ENCODE results near the gene BRSK1.

The BRSK1 gene

GRCh38 chr19:55254625-55254977 is 29.2 kb upstream of the BRSK1 start:
- no peak for DNase-seq

GRCh38 chr19:55255618-55256423 is 28.0 kb upstream of the BRSK1 start:
- peak; percentile 47 to 62 for DNase-seq

- DNase-seq, result no peak
These were observed 27.0 kb upstream of the BRSK1 start for GRCh38 chr19:55256562-55257460.

GRCh38 chr19:55257461-55258420 is 26.1 kb upstream of the BRSK1 start:
- no peak for DNase-seq

- peak; percentile 37 to 64 for DNase-seq
These were observed 25.3 kb upstream of the BRSK1 start for GRCh38 chr19:55258476-55258827.

- DNase-seq, result peak; percentile 93 to 95
These were observed 24.8 kb upstream of the BRSK1 start, which contains the start of gene PPP6R1 for GRCh38 chr19:55258828-55259539. TSS of gene PPP6R1 (minus strand) at chr19:55259017. CDS start at chr19:55247103, 11,914 bp downstream.

- no peak for DNase-seq
These were observed 24.1 kb upstream of the BRSK1 start for GRCh38 chr19:55259540-55260210.

- DNase-seq, result no peak
These were observed 22.1 kb upstream of the BRSK1 start for GRCh38 chr19:55261671-55262126.

- no peak for DNase-seq
These were observed 21.4 kb upstream of the BRSK1 start for GRCh38 chr19:55262359-55262758.

- DNase-seq, result no peak
These were observed 19.3 kb upstream of the BRSK1 start for GRCh38 chr19:55264531-55264930.

- DNase-seq, result no peak
These were observed 18.6 kb upstream of the BRSK1 start for GRCh38 chr19:55265173-55265572.

- DNase-seq, result no peak
These were observed 17.9 kb upstream of the BRSK1 start for GRCh38 chr19:55265723-55266386.

- DNase-seq, result no peak
These were observed 17.4 kb upstream of the BRSK1 start for GRCh38 chr19:55266404-55266803.

- no peak for DNase-seq
These were observed 17.0 kb upstream of the BRSK1 start for GRCh38 chr19:55266840-55267239.

GRCh38 chr19:55269299-55269698 is 14.5 kb upstream of the BRSK1 start:
- DNase-seq, result no peak

GRCh38 chr19:55270172-55270942 is 13.4 kb upstream of the BRSK1 start:
- DNase-seq, result no peak

- DNase-seq, result no peak
These were observed 11.7 kb upstream of the BRSK1 start for GRCh38 chr19:55272142-55272541.

GRCh38 chr19:55273978-55274707 is 9.7 kb upstream of the BRSK1 start:
- no peak for DNase-seq
